AG09319 (cell line): ENCODE measurements around the gene RTTN.
"Not testable (repeated sequence)": the region's sequence is repeated elsewhere in the genome, so short reads cannot be mapped to it uniquely, and the experiment has no call there.

ENCODE experiments used
- DNase-seq: peaks from one replicate; pipeline ENCODE4 v3.0.0-alpha.2; 2010; ENCODE audit warnings: low read depth; ENCODE audit errors: extremely low read depth
- TF ChIP-seq, protein P1 (sequence below): IDR thresholded peaks from 2 replicates; pipeline ENCODE4 v1.5.1; 2011; ENCODE audit warnings: low read depth, mild to moderate bottlenecking, inconsistent platforms, low read length, moderate library complexity

The RTTN gene, protein sequence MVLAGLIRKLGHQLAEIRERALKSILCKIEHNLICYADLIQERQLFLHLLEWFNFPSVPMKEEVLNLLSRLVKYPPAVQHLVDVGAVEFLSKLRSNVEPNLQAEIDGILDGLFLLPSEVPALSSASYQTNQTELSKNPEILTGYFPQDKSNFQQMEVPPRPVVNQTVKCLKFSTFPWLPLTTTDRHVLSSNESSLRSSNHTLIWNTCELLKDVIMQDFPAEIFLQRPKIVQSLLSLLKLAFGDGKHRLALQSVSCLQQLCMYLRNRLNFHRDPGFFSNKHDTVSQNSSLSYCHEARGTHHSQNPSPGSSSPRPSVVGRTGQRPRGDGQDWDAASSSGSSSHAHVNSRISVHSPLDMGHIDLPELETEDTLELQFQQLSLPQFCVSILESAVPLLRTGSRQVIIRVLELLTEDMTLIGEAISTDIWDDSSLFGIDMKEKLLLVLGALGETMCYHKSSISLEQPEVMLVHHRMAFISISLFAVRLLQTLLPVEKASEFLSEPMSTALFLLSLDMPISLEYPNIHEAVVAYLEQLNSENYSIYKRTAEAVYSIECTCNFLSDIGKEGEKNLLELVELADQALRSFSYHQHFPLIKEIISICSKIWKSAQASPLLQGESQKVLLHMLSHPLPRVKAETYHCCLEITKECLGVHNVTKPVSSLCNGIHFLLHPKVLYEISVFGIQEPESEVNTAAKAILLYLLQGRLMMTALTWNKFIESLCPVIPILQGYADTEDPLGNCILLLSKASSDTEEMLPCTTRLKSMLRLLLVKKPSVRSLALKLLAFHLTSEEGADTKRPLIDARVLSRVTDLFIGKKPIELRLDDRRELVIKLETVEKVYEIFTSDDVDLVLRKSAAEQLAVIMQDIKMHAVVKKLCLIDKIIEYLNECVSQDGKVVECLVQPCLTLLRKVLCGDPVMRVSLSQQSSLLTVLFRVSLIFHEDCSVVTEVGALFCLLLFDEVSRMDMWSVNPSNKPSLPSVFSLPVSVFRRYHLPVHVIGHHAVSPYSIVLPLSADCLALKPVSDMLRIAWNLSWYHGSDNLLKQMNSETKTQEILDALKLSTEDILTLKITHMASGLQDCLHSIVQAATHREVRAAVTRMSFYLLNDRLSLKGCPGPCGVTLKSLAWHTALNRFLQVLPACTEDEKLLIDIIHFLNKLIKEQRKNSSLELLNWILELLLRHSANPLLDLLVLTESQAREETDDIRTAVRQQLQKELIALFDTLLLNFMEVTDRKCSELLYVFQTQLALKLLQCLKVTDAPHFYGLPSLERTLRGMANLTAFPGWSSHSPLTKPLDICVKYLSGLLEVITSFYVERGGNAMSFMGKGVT (N-terminal part only)

DNA sequence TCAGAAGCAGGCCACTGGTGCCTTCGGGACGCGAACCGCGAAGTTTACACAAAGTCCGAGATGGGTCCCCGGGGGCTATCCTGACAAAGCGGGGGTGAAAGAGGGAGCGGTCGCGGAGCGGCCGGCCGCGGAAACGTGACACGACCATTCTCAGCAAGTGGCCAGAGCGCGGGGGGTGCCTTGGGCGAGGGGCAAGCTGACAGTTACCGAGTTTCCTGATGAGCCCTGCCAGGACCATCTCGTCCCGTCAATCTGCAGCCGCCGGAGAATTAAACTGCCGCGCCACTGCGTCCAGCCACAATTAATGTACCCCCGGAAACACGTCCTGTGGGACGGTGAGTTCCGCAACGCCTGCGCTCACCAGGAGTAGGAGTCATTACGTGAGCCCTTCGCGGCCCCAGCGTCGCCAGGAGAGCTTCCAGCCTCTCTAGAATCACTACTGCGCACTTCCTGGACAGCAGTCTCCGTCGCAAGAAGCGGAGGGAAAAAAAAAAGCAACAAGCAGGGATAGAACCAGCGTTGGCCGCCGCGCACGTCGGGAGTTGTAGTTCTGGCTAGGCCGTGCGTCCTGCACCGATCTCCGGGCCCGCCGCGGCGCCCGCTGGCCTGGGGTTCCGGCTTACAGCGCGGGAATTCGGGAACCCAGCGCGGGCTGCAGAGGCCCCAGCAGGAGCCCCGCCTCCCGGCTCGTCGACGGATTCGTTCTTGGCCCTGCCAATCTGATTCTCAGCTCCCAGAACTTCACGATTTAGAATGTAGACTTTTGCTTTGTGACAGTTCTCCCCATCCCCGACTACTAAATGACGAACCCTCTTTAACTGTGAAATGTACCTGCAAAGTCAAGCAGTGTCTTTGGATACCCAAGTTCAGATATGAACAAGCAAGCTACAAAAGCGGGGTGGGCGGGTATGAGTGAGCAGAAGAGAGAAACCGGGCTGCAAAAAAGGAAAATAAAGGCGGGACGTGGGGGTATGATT lies at the start of gene RTTN:
Gene RTTN (minus strand): TSS at position 267 of the 977 bp plus-strand sequence. CDS start 29 bp downstream, at position 238.
- TF ChIP-seq, protein P1, sequence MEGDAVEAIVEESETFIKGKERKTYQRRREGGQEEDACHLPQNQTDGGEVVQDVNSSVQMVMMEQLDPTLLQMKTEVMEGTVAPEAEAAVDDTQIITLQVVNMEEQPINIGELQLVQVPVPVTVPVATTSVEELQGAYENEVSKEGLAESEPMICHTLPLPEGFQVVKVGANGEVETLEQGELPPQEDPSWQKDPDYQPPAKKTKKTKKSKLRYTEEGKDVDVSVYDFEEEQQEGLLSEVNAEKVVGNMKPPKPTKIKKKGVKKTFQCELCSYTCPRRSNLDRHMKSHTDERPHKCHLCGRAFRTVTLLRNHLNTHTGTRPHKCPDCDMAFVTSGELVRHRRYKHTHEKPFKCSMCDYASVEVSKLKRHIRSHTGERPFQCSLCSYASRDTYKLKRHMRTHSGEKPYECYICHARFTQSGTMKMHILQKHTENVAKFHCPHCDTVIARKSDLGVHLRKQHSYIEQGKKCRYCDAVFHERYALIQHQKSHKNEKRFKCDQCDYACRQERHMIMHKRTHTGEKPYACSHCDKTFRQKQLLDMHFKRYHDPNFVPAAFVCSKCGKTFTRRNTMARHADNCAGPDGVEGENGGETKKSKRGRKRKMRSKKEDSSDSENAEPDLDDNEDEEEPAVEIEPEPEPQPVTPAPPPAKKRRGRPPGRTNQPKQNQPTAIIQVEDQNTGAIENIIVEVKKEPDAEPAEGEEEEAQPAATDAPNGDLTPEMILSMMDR: no peak
- DNase-seq: peak; percentile 91

DNA sequence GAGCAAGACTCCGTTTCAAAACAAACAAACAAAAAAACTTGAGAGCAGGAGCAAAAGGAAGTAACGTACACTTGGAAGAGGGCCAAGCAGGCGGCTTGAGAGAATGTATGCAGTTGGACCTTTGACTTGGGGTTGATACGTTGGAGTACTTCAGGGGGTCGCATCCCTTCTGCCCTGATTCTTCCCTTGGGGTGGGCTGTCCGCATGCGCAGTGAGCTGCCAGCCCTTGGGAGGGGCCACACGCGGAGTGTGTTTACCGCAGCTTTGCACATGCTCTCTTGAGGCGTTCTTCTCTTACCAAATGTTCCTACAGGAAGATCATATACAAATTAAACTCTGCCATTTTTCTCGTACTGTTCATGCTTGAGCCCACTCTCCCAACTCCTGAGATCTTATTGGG lies 45.3 kb upstream of the RTTN start:
- DNase-seq: no peak
- TF ChIP-seq, protein P1: no peak

DNA sequence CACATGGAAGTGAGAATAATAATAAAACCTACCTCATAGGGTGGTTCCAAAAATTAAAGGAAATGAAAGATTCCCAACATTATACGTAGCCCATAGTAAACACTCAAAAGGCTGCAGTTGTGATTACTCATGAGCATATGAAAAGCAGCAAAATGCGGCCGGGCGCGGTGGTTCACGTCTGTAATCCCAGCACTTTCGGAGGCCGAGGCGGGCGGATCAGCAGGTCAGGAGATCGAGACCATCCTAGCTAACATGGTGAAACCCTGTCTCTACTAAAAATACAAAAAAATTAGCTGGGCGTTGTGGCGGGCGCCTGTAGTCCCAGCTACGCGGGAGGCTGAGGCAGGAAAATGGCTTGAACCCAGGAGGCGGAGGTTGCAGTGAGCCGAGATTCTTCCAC lies 44.4 kb upstream of the RTTN start:
- not testable (repeated sequence) for DNase-seq

DNA sequence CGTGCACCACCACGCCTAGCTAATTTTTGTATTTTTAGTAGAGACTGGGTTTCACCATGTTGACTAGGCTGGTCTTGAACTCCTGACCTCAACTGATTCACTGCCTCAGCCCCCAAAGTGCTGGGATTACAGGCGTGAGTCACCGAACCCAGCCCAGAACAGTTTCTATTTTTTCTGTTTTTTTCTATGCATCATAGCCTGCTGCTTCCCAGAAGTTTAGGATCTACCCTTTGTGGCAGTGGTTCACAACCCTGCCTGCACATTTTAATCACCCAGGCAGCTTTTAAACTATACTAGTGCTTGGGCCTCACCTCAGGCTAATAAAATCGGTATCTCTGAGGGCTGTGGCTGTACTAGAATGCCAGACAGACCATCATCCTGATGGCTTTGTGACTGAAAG lies 43.6 kb upstream of the RTTN start:
- DNase-seq: no peak
- TF ChIP-seq, protein P1: no peak

DNA sequence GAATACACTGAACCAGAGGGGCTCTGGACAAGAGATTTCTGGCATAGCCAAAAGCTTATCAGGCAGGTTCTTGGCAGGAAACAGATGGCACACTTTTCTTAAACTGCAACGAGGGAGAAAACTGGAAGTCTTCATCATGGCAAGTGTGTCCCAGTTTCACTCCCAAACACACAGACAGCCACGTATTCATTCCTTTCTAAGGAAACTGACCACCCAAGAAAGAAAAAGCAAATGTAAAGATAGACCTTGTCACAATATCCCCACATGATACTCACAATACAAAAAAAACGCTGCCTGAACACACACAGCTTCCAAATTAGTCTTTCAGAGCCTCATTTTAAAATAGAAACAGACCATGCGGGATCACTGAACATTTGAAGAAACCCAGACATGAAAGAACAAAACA lies 40.6 kb upstream of the RTTN start:
- TF ChIP-seq, protein P1: no peak
- no peak for DNase-seq

DNA sequence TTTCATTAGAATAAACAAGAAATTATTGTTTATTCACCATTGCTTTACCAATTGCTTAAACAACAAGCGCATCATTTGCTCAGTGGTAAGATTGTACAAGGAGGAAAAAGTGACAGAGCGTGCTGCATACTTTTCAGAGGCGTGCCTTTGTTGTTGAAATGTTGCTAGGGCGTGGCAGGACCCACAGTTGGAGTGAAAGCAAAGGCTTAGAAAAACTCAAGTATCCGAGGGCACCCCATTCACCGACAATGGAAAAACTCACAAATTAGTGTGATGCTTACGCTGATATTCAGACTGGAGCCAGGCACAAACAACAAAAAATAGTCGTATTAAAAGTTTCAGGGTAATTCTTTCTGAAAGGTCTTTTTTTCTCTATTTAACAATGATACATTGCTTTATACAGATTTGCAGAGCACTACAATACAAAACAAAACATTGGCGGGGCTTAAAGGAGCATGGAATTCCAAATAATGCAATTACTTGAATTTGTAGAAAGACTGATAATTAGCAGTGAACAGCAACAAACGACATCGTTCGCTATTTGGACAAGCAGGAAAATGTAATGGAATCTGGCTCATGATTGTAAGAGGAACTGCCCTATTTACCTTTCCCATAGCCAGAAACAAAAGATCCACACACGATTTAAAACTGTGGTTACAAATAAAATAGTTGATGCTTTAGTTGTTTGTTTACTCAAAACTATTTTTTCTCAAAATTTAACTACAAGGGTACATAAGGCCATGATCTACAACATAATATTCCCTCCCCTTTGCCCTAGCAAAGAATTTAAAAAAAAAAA lies 37.8 kb upstream of the RTTN start:
- no peak for DNase-seq

DNA sequence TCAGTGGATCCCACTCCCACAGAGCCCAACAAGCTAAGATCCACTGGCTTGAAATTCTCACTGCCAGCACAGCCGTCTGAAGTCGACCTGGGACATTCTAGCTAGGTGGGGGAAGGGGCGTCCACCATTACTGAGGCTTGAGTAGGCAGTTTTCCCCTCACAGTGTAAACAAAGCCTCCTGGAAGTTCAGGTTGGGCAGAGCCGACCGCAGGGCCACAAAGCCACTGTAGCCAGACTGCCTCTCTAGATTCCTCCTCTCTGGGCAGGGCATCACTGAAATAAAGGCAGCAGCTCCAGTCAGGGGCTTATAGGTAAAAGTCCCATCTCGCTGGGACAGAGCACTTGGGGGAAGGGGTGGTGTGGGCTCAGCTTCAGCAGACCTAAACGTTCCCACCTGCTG lies 31.4 kb upstream of the RTTN start:
- DNase-seq: not testable (repeated sequence)

More for the DNA sequence above, 37.8 kb upstream of the RTTN start:
- TF ChIP-seq, protein P1: no peak
